Breast epithelium (tissue), 3 donors: Measurements from ENCODE around the gene INKA2.

Source experiments
- POLR2A ChIP-seq: fragments of 450-650 bp; IDR thresholded peaks from one replicate; pipeline ENCODE4 v1.6.1; 2016; ENCODE audit warnings: antibody characterized with exemption, mild to moderate bottlenecking, moderate library complexity
- POLR2AphosphoS5 ChIP-seq, 3 donors: sonication (generic); formaldehyde crosslinking; IDR thresholded peaks; one replicate each; pipeline ENCODE4 v1.6.1; 2017; ENCODE audit warnings: antibody characterized with exemption in 3 of 3
- TF ChIP-seq, protein P1 (sequence below), 3 donors: fragments of 450-650 bp; IDR thresholded peaks; one replicate each; pipeline ENCODE4 v1.5.1; 2016 to 2017; ENCODE audit warnings: antibody characterized with exemption in 3 of 3, mild to moderate bottlenecking in 3 of 3, moderate library complexity in 3 of 3

GRCh38 chr1:111736548-111737215, 2.5 kb downstream of the INKA2 start:
- TF ChIP-seq POLR2AphosphoS5 (IDR thresholded peaks at IDR 0.05), result no peak
- TF ChIP-seq, protein P1, sequence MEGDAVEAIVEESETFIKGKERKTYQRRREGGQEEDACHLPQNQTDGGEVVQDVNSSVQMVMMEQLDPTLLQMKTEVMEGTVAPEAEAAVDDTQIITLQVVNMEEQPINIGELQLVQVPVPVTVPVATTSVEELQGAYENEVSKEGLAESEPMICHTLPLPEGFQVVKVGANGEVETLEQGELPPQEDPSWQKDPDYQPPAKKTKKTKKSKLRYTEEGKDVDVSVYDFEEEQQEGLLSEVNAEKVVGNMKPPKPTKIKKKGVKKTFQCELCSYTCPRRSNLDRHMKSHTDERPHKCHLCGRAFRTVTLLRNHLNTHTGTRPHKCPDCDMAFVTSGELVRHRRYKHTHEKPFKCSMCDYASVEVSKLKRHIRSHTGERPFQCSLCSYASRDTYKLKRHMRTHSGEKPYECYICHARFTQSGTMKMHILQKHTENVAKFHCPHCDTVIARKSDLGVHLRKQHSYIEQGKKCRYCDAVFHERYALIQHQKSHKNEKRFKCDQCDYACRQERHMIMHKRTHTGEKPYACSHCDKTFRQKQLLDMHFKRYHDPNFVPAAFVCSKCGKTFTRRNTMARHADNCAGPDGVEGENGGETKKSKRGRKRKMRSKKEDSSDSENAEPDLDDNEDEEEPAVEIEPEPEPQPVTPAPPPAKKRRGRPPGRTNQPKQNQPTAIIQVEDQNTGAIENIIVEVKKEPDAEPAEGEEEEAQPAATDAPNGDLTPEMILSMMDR (IDR thresholded peaks at IDR 0.05), result no peak
- no peak for TF ChIP-seq POLR2A
